ENCODE data around the gene MAP1LC3B.

MAP1LC3B gene

DNA sequence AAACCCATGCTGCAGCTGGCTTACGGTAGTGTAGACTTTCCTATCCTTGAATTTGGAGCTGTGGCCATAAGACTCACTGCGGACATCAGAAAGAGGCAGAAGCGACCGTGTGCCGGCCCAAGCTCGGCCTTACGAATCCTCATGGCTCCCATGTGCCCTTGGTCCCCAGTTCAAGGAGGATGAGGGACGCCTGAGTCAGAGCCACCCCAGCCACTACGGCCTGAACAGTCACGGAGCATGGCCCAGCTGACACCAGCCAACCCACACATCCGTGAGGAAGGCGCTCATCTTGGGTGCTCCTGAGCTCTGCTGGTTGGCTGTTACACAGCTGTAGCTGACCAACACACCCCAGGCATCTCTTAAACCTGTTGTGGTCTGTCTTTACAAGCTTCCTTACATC is 56.7 kb downstream of the MAP1LC3B start:
- DNase-seq (ENCODE audit: low read depth): no peak
- no peak overlapping the region for H3K4me3 ChIP-seq (ENCODE audit: low read length)
- no peak for TF ChIP-seq CTCF (conservative IDR thresholded peaks at IDR 0.05; ENCODE audit: low read length)

- no peak for TF ChIP-seq CTCF (conservative IDR thresholded peaks at IDR 0.05; ENCODE audit: low read length)
- no peak for DNase-seq (ENCODE audit: low read depth)
- H3K4me3 ChIP-seq (ENCODE audit: low read length): no peak overlapping the region
Observed at GRCh38 chr16:87451563-87452210, 59.6 kb downstream of the MAP1LC3B start.

- no peak overlapping the region for H3K4me3 ChIP-seq (ENCODE audit: low read length)
- TF ChIP-seq CTCF (conservative IDR thresholded peaks at IDR 0.05; ENCODE audit: low read length): no peak
- DNase-seq (ENCODE audit: low read depth): no peak
Observed at GRCh38 chr16:87453326-87453725, 61.2 kb downstream of the MAP1LC3B start.

Measured in AG10803 (cell line).